HEK293T (cell line): ENCODE results near the gene B4GAT1.
A peak's percentile ranks its signal among the peaks of the same experiment; 100 is the strongest.
"Not testable (repeated sequence)": the region's sequence is repeated elsewhere in the genome, so short reads cannot be mapped to it uniquely, and the experiment has no call there.

Experiments used
- CTCF ChIA-PET: fragments of 350-600 bp; formaldehyde crosslinking; extraction: SDS; loops from one replicate; lab custom pipeline; 2021; ENCODE audit warnings: antibody characterized with exemption, inconsistent platforms; lab: Yijun Ruan, JAX
- POLR2A ChIA-PET: fragments of 350-600 bp; formaldehyde crosslinking; extraction: SDS; loops from one replicate; lab custom pipeline; 2020; ENCODE audit warnings: antibody characterized with exemption, inconsistent platforms; lab: Yijun Ruan, JAX
- DNase-seq: peaks from one replicate; pipeline ENCODE4 v3.0.0; 2012; ENCODE audit warnings: mixed read lengths; ENCODE audit errors: extremely low spot score
- ARNT ChIP-seq: fragments of 450-650 bp; IDR thresholded peaks from 2 replicates; pipeline ENCODE4 v1.6.1; 2017; ENCODE audit warnings: mild to moderate bottlenecking
- BHLHE40 ChIP-seq: fragments of 450-650 bp; IDR thresholded peaks from 2 replicates; pipeline ENCODE4 v1.6.1; 2016; ENCODE audit warnings: mild to moderate bottlenecking, moderate library complexity, borderline replicate concordance
- CTBP1 ChIP-seq: fragments of 450-650 bp; IDR thresholded peaks from 2 replicates; pipeline ENCODE4 v1.6.1; 2016; ENCODE audit warnings: borderline replicate concordance
- ELF4 ChIP-seq: fragments of 450-650 bp; IDR thresholded peaks from 2 replicates; pipeline ENCODE4 v1.6.1; 2017; ENCODE audit warnings: antibody characterized with exemption
- FOXA1 ChIP-seq: fragments of 450-650 bp; IDR thresholded peaks from 2 replicates; pipeline ENCODE4 v1.6.1; 2016; ENCODE audit warnings: mild to moderate bottlenecking
- FOXK2 ChIP-seq: fragments of 450-650 bp; IDR thresholded peaks from 2 replicates; pipeline ENCODE4 v1.6.1; 2016; ENCODE audit warnings: mild to moderate bottlenecking
- FOXM1 ChIP-seq: fragments of 450-650 bp; IDR thresholded peaks from 2 replicates; pipeline ENCODE4 v1.6.1; 2017; ENCODE audit warnings: mild to moderate bottlenecking, borderline replicate concordance
- HDGF ChIP-seq: fragments of 450-650 bp; IDR thresholded peaks from 2 replicates; pipeline ENCODE4 v1.6.1; 2017; ENCODE audit warnings: antibody characterized with exemption, borderline replicate concordance
- L3MBTL2 ChIP-seq: fragments of 450-650 bp; conservative IDR thresholded peaks from 2 replicates; pipeline ENCODE4 v1.6.1; 2016; ENCODE audit warnings: mild to moderate bottlenecking
- LEF1 ChIP-seq: fragments of 450-650 bp; IDR thresholded peaks from 2 replicates; pipeline ENCODE4 v1.6.1; 2017; ENCODE audit warnings: mild to moderate bottlenecking, borderline replicate concordance
- NFRKB ChIP-seq: fragments of 450-650 bp; IDR thresholded peaks from 2 replicates; pipeline ENCODE4 v1.6.1; 2016; ENCODE audit warnings: mild to moderate bottlenecking, moderate library complexity
- SP1 ChIP-seq: fragments of 450-650 bp; IDR thresholded peaks from 2 replicates; pipeline ENCODE4 v1.6.1; 2017
- SUZ12 ChIP-seq: fragments of 450-650 bp; IDR thresholded peaks from 2 replicates; pipeline ENCODE4 v1.6.1; 2016; ENCODE audit warnings: mild to moderate bottlenecking
- TARDBP ChIP-seq: fragments of 450-650 bp; IDR thresholded peaks from 2 replicates; pipeline ENCODE4 v1.6.1; 2016
- ZNF384 ChIP-seq: fragments of 450-650 bp; IDR thresholded peaks from 2 replicates; pipeline ENCODE4 v1.6.1; 2016
- TF ChIP-seq, protein P1 (sequence below): fragments of 450-650 bp; IDR thresholded peaks from 2 replicates; pipeline ENCODE4 v1.6.1; 2016

Gene B4GAT1

DNA sequence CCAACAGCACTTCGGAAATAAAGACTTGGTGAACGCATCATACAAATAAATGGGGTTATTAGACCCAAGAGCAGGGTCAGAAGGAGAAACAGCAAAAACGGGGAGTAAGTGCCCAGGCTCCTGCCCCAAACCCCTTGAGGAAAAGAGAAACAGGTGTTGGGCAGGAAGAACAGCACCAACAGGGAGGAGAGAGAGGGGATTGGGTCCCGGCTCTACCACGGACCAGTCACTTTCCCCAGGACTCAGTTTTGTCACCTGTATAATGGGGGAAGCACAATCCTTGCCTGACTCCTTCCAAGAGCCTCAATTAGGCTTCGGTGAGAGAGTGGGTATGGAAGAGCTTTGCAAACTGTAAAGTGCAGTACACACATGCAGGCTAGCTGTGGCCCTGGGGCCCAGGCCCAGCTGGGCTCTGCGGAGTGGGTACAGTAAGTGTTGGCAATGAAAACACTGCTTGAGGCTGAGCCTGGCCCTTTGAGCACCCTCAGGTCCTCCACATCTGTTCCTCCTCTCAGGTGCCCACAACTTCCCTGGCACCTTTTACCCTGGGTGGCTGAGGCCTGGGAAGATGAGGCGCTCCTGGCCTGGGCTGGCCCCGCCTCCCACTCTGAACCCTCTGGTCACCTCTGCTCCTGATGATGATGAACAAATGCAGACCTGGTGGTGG, 15.2 kb upstream of the B4GAT1 start:
- no peak for TF ChIP-seq LEF1
- no peak for TF ChIP-seq TARDBP
- no peak for TF ChIP-seq BHLHE40
- TF ChIP-seq FOXM1 = no peak
- TF ChIP-seq ZNF384 = no peak
- TF ChIP-seq, protein P1, sequence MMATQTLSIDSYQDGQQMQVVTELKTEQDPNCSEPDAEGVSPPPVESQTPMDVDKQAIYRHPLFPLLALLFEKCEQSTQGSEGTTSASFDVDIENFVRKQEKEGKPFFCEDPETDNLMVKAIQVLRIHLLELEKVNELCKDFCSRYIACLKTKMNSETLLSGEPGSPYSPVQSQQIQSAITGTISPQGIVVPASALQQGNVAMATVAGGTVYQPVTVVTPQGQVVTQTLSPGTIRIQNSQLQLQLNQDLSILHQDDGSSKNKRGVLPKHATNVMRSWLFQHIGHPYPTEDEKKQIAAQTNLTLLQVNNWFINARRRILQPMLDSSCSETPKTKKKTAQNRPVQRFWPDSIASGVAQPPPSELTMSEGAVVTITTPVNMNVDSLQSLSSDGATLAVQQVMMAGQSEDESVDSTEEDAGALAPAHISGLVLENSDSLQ = no peak
- no peak for TF ChIP-seq SUZ12
- TF ChIP-seq ELF4 = no peak
- ChIA-PET CTCF (interaction anchor here (1.5 kb wide), 2 partner anchors 14 to 24 kb away, joined by 7 read pairs; no protein-coding TSS in a partner anchor), POLR2A (interaction anchor here (0.7 to 1.7 kb wide), 5 partner anchors 9 to 51 kb away, joined by 3 to 4 read pairs (median 4); partner anchors contain the start of gene SLC29A2)
- no peak for DNase-seq

DNA sequence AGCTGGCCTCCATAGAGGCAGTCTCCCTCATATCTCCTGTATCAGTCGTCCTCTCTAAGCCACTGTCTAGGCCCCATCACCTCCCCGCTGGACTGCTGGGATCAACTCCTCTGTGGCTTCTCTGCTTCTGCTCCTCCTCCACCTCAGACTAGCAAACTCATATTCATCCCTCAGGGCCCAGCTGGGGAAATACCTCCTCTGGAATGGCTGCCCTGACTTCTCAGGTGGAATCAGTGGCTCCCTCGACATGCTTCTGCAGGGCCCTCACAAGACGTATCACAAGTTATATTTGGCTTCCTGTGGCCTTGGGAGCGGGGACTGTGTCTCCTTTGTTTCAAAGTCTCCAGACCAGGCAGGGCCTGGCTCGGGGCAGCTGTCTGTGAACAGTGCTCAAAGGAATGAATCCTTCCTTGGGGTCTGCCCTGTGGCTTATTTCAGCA, 14.1 kb upstream of the B4GAT1 start:
- ChIA-PET CTCF (interaction anchor here (0.5 to 1.5 kb wide), 3 partner anchors 25 to 33 kb away, joined by 3 to 7 read pairs (median 4); no protein-coding TSS in a partner anchor), POLR2A (interaction anchor here (1.1 kb wide), 1 partner anchor 14 kb away, joined by 5 read pairs; the partner anchor contains the start of gene B4GAT1)
- no peak for DNase-seq
- TF ChIP-seq NFRKB (no peak), SUZ12 (no peak), LEF1 (no peak), CTBP1 (no peak), FOXK2 (no peak), HDGF (no peak), BHLHE40 (no peak), ELF4 (no peak), FOXM1 (no peak), L3MBTL2 (no peak), ZNF384 (no peak), SP1 (no peak), TARDBP (no peak), FOXA1 (no peak)
- TF ChIP-seq, protein P1 = no peak

DNA sequence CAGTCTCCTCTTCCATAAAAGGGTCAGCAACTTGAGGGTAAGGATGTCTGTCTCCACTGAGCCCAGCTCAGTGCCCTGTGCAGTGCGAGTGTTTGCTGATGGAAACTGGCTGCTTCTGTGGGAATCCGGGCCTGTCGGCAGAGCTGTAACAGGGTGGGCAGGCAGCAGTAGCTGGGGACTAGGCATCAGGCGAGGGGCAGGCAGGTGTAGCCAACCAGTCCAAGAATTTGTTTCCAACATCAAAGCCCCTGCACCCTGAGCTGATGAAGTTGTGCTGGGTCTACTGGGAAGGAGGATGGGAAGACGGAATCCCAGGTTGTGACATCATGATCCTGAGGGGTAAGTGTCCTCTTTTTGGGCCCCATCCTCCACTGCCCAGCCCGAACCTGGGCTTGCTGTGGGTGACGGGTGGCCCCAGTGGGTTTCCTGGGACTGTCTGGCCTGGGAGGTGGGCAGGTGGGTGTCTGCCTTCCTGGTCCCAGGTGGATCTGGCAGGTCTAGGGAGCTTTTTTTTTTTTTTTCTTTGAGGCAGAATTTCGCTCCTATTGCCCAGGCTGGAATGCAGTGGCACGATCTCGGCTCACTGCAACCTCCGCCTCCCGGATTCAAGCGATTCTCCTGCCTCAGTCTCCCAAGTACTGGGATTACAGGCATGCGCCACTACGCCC, 13.1 kb upstream of the B4GAT1 start:
- ChIA-PET POLR2A (interaction anchor here (0.7 to 1.1 kb wide), 2 partner anchors 13 kb away, joined by 3 to 5 read pairs; partner anchors contain the start of gene B4GAT1), CTCF (interaction anchor here (1.2 kb wide), 1 partner anchor 29 kb away, joined by 3 read pairs; no protein-coding TSS in a partner anchor)
- DNase-seq = peak; percentile 7
- TF ChIP-seq CTBP1 (no peak), SUZ12 (no peak), FOXK2 (no peak), ARNT (no peak), BHLHE40 (no peak), L3MBTL2 (no peak), LEF1 (no peak), ELF4 (no peak), NFRKB (no peak), TARDBP (no peak), ZNF384 (no peak), HDGF (no peak), FOXM1 (no peak), SP1 (no peak)
- TF ChIP-seq, protein P1 = no peak

DNA sequence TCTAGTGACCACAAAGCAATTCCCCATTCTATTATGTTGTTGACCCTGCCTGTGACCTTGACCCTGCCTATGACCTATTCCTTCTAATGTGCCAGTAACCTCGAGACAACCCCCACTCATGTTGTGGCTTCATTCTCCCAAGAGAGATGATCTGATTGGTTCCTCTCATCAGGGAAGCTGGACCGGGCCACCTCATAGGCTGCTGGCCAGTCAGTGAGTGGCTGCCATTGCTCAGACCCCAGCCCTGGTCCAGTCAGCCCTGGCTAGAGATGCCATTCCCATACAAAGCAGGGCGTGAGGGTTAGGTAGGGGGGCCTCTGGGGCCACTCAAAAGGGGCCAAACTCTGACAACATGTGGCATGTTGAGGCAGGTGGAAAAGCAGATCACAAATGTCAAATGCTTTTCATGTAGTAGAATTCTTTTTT, 12.2 kb upstream of the B4GAT1 start:
- TF ChIP-seq BHLHE40 (no peak), ARNT (no peak), ZNF384 (no peak), SUZ12 (no peak), ELF4 (no peak), L3MBTL2 (no peak), CTBP1 (no peak), FOXM1 (no peak), NFRKB (no peak), FOXK2 (no peak), HDGF (no peak), TARDBP (no peak), SP1 (no peak), FOXA1 (no peak)
- TF ChIP-seq, protein P1 = no peak
- ChIA-PET POLR2A (no interaction called here), CTCF (no interaction called here)
- no peak for DNase-seq

DNA sequence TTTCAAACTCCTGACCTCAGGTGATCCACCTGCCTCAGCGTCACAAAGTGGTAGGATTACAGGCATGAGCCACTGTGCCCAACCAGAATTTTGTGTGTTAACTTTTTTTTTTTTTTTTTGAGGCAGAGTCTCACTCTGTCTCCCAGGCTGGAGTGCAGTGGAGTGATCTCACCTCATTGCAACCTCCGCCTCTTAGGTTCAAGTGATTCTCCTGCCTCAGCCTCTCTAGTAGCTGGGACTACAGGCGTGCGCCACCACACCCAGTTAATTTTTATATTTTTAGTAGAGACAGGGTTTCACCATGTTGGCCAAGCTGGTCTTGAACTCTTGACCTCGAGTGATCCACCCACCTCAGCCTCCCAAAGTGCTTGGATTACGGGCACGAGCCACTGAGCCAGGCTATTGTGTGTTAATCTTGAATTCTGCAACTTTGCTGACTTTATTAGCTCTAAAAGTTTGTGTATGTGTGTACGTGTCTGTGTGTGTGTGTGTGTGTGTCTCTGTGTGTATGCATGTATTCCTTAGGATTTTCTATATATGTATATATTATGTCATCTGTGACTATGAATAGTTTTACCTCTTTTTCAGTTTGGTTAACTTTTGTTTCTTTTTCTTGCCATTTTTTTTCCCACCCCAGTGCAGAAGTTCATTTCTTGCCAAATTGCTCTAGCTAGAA, 3.3 kb upstream of the B4GAT1 start:
- DNase-seq = not testable (repeated sequence)
- CTCF ChIA-PET = interaction anchor here (0.6 kb wide), 1 partner anchor 61 kb away, joined by 3 read pairs; no protein-coding TSS in a partner anchor
- POLR2A ChIA-PET = interaction anchor here (1.2 kb wide), 1 partner anchor 61 kb away, joined by 4 read pairs; the partner anchor contains the start of gene YIF1A
